Prostate gland (tissue), 2 donors: ENCODE data around the gene NLGN4Y.

ENCODE experiments used
- CTCF ChIP-seq, 4 experiments: fragments of 200-600 bp in 2 of 4; fragments of 450-650 bp in 2 of 4; sonication (generic) in 2 of 4; IDR thresholded peaks; 1 replicate in 3 of 4; 2 replicates in 1 of 4; pipeline ENCODE4 v1.5.1; 2016 to 2019; ENCODE audit warnings: antibody characterized with exemption in 4 of 4, mild to moderate bottlenecking in 2 of 4, moderate library complexity in 2 of 4
- POLR2A ChIP-seq: fragments of 450-650 bp; IDR thresholded peaks from one replicate; pipeline ENCODE4 v1.6.1; 2016; ENCODE audit warnings: antibody characterized with exemption, mild to moderate bottlenecking
- POLR2AphosphoS5 ChIP-seq: sonication (generic); formaldehyde crosslinking; IDR thresholded peaks from one replicate; pipeline ENCODE4 v1.6.1; 2017; ENCODE audit warnings: antibody characterized with exemption

- TF ChIP-seq POLR2A (no peak), CTCF (IDR thresholded peaks at IDR 0.05) (no peak), POLR2AphosphoS5 (no peak)
Observed at GRCh38 chrY:14860448-14860847, 336.1 kb downstream of the NLGN4Y start.
